Fibroblast of villous mesenchyme (primary cell): ENCODE measurements around the gene TMEM179B. TPM values are rescaled to one million over a fixed set of nuclear protein-coding genes. Genes with fewer than 3 reads are reported as not detected.

Source experiments
- DNase-seq: peaks from one replicate; pipeline ENCODE4 v3.0.0-alpha.2; 2010; ENCODE audit warnings: low read depth
- H3K4me3 ChIP-seq: 2 replicates; pipeline ENCODE4 v1.5.1; 2011; ENCODE audit warnings: low read depth, mild to moderate bottlenecking, low read length
- total RNA-seq: library from RNA; depleted of rRNA; stranded (reverse); fragments of >200 nt; gene quantifications from 2 replicates; pipeline ENCODE4 v1.2.3, GENCODE V29; 2012
- TF ChIP-seq, protein P1 (sequence below): IDR thresholded peaks from 2 replicates; pipeline ENCODE4 v1.5.1; 2012; ENCODE audit warnings: low read depth, mild to moderate bottlenecking, low read length; ENCODE audit not compliant: insufficient read depth

The TMEM179B gene
- total RNA-seq, 1 donor, result 45.8 TPM

DNA sequence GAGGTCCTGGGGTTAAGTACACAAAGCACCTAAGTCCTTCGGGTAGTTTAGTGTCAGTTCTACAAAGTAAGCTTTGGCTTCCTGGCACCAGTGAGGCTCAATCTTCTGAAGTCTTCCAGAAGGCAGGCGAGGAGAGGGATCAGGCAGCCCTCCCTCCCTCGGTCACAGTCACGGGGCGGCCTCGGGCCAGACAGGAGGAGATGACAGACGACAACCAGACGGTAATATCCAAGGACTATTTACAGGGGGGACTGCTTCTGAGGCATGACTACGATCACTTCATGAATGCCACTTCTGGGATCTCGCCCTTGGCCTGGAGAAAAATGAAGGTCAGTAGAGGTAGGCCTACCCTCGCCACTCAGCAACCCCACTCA is 5.0 kb downstream of the TMEM179B start:
- TF ChIP-seq, protein P1, sequence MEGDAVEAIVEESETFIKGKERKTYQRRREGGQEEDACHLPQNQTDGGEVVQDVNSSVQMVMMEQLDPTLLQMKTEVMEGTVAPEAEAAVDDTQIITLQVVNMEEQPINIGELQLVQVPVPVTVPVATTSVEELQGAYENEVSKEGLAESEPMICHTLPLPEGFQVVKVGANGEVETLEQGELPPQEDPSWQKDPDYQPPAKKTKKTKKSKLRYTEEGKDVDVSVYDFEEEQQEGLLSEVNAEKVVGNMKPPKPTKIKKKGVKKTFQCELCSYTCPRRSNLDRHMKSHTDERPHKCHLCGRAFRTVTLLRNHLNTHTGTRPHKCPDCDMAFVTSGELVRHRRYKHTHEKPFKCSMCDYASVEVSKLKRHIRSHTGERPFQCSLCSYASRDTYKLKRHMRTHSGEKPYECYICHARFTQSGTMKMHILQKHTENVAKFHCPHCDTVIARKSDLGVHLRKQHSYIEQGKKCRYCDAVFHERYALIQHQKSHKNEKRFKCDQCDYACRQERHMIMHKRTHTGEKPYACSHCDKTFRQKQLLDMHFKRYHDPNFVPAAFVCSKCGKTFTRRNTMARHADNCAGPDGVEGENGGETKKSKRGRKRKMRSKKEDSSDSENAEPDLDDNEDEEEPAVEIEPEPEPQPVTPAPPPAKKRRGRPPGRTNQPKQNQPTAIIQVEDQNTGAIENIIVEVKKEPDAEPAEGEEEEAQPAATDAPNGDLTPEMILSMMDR, result no peak
- DNase-seq, result no peak
- H3K4me3 ChIP-seq, result peak overlapping the region; percentile 71

DNA sequence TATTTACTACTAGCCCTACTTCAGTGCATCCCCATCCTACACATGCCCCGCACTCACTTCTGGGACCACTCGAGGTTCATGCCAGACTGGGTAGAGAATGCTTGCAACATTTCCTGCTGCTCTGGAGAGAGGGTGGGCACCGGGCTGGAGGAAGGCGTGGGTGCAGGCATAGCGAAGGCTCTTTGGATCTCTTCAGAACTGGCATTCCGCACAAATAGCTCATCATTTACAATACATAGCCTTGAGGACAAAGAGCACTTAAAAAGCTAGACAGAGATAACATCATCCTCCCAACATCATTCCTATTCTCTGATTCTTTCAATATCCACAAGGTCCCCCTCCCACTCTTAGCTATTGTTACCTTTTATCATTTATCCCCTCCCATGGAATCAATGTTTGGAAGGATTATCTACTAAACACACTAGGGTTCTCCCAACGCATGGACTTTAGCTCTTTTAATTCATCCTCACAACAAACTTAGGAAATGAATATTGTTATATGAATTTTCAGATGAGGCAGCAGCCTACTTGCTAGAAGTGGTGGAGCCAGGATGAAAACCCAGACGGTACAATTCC is 7.1 kb downstream of the TMEM179B start:
- H3K4me3 ChIP-seq, result no peak overlapping the region
- no peak for DNase-seq
- TF ChIP-seq, protein P1, result no peak

DNA sequence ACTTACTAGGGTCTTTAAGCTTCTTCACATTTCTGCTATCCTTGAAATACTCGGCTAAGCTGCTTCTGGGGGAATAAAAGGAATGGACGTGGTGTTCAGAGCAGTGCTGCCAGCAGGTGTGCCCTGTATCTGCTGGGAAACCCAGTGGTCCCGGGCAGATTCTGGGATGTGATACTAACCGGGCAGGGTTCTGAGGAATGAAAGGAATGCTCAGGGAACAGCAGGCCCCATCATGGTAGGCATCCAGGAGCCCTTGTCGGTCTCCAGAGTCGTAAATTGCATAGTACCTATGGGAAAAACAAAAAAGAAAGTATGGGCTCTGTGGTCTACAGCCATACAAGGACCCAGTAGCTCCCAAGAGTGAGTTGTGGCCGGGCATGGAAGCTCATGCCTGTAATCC is 9.1 kb downstream of the TMEM179B start:
- H3K4me3 ChIP-seq, result no peak overlapping the region
- TF ChIP-seq, protein P1, result no peak
- DNase-seq, result no peak

DNA sequence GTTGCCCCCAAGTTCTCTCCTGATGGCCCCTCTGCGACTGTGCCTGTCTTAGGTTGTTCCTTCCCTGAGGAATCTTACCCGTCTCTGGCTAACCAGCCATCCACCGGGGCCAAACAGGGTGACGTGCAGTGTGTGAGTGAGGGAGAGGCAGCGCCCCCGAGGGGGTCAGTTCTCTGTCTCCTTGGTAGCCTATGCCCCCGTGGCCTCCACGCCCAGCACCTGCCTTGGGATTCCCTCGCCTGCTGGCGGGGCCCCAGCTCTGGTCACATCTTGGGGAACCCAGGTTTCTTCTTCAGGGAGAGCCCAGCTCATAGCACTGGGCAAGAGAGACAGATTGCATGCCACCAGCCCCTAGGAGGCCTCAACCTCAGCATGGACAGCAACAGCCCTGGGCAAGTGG is 12.3 kb downstream of the TMEM179B start:
- no peak overlapping the region for H3K4me3 ChIP-seq
- DNase-seq, result no peak
- TF ChIP-seq, protein P1, result no peak

DNA sequence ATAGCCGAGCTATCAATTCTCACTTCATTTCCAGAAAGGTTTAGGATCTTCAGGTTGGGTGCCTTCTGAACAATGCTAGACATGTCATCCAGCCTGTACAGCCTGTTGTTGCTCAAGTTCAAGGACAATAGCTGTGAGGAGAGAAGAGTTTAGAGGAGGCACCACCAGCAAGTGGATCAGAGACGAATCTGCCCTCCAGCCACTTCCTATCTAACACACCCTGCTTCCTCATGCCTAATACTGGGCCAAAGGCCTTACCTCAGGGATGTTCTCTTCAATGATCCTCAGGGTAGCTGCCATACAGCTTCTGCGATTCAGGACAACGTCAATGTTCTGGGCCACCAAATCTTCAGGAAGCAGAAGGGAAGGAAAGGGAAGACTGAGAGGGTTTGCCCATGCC is 13.9 kb downstream of the TMEM179B start:
- no peak for DNase-seq
- no peak overlapping the region for H3K4me3 ChIP-seq
- TF ChIP-seq, protein P1, result no peak

DNA sequence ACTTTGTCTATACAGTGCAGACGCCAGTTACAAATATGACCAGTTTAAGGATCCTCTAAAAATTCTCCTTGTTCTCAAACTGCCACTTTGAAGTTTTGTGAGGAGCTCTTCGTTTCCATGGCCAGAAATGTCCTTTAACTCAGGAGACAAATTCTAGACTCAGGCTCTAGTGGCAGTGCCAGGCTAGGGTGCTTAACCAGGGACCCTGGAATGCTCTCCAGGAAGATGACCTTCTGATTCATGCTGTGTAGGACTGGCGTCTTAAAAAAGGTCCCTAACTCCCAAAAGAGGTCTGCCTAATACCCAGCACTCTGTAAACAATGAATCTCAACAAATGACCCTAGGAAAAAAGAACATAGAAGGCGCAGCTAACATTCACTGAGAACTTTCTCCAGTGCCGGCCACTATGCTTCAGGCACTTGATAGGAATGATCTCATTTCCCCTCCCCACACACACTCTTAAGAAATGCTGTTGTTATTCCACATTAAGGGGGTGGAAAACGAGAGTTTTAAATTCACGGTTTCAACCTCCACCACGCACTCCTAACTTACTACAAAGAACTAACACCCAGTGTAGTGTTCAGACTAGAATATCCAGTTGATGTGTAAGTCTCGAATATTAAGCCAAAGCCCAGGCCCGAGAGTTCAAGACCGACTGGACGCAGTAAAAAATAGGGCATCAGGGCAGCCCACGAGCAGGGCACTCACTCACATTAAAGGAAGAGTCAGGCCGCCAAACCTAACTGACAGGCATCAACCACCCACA is 17.3 kb downstream of the TMEM179B start:
- H3K4me3 ChIP-seq, result peak overlapping the region; percentile 83
- DNase-seq, result peak; percentile 62
- TF ChIP-seq, protein P1, result no peak
